ENCODE data around the gene VAT1L. TPM values are rescaled to one million over a fixed set of nuclear protein-coding genes. Genes with fewer than 3 reads are reported as not detected.

VAT1L gene
- total RNA-seq, 6 experiments from 2014 or later = not detected

GRCh38 chr16:77816293-77816692 lies 27.9 kb downstream of the VAT1L start:
- no peaks in the 10 kb centered on the region for H3K4me1 Mint-ChIP-seq (ENCODE audit: low read depth)
- DNase-seq = no peak
- no peaks in the 10 kb centered on the region; the same call in 1 of the 2 replicates for H3K27me3 Mint-ChIP-seq (ENCODE audit: insufficient read depth)
- no peak overlapping the region for H3K4me3 Mint-ChIP-seq
- peaks cover 30% of the 10 kb centered on the region for H3K9me3 Mint-ChIP-seq
- TF ChIP-seq, protein P1, sequence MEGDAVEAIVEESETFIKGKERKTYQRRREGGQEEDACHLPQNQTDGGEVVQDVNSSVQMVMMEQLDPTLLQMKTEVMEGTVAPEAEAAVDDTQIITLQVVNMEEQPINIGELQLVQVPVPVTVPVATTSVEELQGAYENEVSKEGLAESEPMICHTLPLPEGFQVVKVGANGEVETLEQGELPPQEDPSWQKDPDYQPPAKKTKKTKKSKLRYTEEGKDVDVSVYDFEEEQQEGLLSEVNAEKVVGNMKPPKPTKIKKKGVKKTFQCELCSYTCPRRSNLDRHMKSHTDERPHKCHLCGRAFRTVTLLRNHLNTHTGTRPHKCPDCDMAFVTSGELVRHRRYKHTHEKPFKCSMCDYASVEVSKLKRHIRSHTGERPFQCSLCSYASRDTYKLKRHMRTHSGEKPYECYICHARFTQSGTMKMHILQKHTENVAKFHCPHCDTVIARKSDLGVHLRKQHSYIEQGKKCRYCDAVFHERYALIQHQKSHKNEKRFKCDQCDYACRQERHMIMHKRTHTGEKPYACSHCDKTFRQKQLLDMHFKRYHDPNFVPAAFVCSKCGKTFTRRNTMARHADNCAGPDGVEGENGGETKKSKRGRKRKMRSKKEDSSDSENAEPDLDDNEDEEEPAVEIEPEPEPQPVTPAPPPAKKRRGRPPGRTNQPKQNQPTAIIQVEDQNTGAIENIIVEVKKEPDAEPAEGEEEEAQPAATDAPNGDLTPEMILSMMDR (IDR thresholded peaks at IDR 0.05) = no peak
- H3K36me3 Mint-ChIP-seq (ENCODE audit: low read depth) = no peaks in the 10 kb centered on the region
- no peak overlapping the region for H3K27ac Mint-ChIP-seq

DNA sequence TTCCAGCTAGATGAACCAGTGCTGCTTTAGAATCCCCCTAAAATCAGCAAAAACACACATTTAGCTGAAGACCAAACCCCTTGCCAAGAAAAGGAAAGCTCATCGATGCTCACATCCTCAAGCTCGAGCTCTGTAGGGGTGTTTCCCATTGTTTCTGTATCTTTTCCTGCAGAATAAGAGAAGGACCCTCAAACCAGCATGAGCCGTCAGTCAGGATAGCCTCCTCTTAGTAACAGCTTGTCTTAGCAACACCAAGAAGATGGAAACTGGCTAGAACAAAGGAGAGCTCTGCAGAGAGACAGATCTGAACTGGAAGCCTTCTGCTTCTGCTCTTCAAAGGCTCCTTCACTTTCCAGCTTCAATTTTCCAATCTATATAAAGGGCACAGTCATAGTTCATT lies 32.0 kb downstream of the VAT1L start:
- TF ChIP-seq, protein P1 (IDR thresholded peaks at IDR 0.05) = no peak
- no peaks in the 10 kb centered on the region for H3K36me3 Mint-ChIP-seq (ENCODE audit: low read depth)
- H3K4me3 Mint-ChIP-seq = no peak overlapping the region
- H3K9me3 Mint-ChIP-seq = peaks cover 28% of the 10 kb centered on the region
- H3K27ac Mint-ChIP-seq = no peak overlapping the region
- no peak for DNase-seq
- H3K4me1 Mint-ChIP-seq (ENCODE audit: low read depth) = no peaks in the 10 kb centered on the region
- no peaks in the 10 kb centered on the region; the same call in 1 of the 2 replicates for H3K27me3 Mint-ChIP-seq (ENCODE audit: insufficient read depth)

DNA sequence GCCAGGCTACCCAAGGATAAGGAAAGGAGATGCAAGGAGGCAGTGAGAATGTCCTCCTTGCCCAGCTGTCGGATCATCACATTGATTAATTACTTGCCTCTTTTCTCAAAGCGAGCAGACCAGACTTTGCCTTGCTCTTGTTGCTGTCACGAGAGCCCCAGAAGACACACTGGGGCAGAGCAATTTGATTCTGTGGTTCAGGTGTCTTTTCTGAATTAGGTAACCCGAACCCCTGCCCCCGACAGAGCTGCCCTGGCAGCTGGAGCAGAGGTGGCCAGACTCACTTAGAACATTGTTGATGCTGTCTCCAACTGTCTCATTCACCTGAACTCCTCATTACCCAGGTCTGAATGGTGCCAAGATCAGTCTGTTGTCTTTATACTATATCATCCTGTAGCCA lies 34.3 kb downstream of the VAT1L start:
- TF ChIP-seq, protein P1 (IDR thresholded peaks at IDR 0.05) = no peak
- no peaks in the 10 kb centered on the region for H3K4me1 Mint-ChIP-seq (ENCODE audit: low read depth)
- H3K27me3 Mint-ChIP-seq (ENCODE audit: insufficient read depth) = no peaks in the 10 kb centered on the region; the same call in 1 of the 2 replicates
- DNase-seq = no peak
- H3K27ac Mint-ChIP-seq = no peak overlapping the region
- peaks cover 28% of the 10 kb centered on the region for H3K9me3 Mint-ChIP-seq
- H3K36me3 Mint-ChIP-seq (ENCODE audit: low read depth) = no peaks in the 10 kb centered on the region
- no peak overlapping the region for H3K4me3 Mint-ChIP-seq

GRCh38 chr16:77823067-77823466 lies 34.7 kb downstream of the VAT1L start:
- Mint-ChIP-seq H3K27ac (no peak overlapping the region), H3K9me3 (peaks cover 29% of the 10 kb centered on the region), H3K27me3 (ENCODE audit: insufficient read depth) (no peaks in the 10 kb centered on the region; the same call in 1 of the 2 replicates), H3K36me3 (ENCODE audit: low read depth) (no peaks in the 10 kb centered on the region), H3K4me1 (ENCODE audit: low read depth) (no peaks in the 10 kb centered on the region), H3K4me3 (no peak overlapping the region)
- TF ChIP-seq, protein P1 (IDR thresholded peaks at IDR 0.05) = no peak
- DNase-seq = no peak

DNA sequence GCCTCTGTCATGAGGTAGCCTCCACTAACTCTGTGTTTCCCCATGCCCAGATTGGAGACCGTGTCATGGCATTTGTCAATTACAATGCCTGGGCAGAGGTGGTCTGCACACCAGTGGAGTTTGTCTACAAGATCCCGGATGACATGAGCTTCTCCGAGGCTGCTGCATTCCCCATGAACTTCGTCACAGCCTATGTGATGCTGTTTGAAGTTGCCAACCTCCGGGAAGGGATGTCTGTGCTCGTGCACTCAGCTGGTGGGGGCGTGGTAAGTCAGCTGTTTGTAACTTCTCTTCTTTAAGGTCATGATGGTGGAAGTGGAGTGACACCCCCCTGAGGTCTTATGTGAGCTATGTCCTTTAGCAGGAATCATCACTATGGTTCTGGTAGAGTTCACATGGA lies 36.8 kb downstream of the VAT1L start:
- no peak overlapping the region for H3K4me3 Mint-ChIP-seq
- TF ChIP-seq, protein P1 (IDR thresholded peaks at IDR 0.05) = no peak
- H3K4me1 Mint-ChIP-seq (ENCODE audit: low read depth) = no peaks in the 10 kb centered on the region
- DNase-seq = no peak
- peaks cover 29% of the 10 kb centered on the region for H3K9me3 Mint-ChIP-seq
- no peaks in the 10 kb centered on the region for H3K27me3 Mint-ChIP-seq (ENCODE audit: insufficient read depth)
- H3K36me3 Mint-ChIP-seq (ENCODE audit: low read depth) = no peaks in the 10 kb centered on the region
- H3K27ac Mint-ChIP-seq = no peak overlapping the region

GRCh38 chr16:77827032-77827431 lies 38.7 kb downstream of the VAT1L start:
- Mint-ChIP-seq H3K27ac (no peak overlapping the region), H3K4me3 (no peak overlapping the region), H3K9me3 (peaks cover 31% of the 10 kb centered on the region), H3K27me3 (ENCODE audit: insufficient read depth) (no peaks in the 10 kb centered on the region), H3K36me3 (ENCODE audit: low read depth) (no peaks in the 10 kb centered on the region), H3K4me1 (ENCODE audit: low read depth) (no peaks in the 10 kb centered on the region)
- TF ChIP-seq, protein P1 (IDR thresholded peaks at IDR 0.05) = no peak
- DNase-seq = no peak

Measured in HFFc6 (cell line).